GM21447 (cell line): Measurements from ENCODE around the gene PPP1R12B.
"Not testable (repeated sequence)": the region's sequence is repeated elsewhere in the genome, so short reads cannot be mapped to it uniquely, and the experiment has no call there.

Source experiments
- ATAC-seq: cut with Tn5 transposase; IDR thresholded peaks from one replicate; pipeline ENCODE4 v1.9.1; 2021; ENCODE audit not compliant: unreplicated experiment

The PPP1R12B gene

DNA sequence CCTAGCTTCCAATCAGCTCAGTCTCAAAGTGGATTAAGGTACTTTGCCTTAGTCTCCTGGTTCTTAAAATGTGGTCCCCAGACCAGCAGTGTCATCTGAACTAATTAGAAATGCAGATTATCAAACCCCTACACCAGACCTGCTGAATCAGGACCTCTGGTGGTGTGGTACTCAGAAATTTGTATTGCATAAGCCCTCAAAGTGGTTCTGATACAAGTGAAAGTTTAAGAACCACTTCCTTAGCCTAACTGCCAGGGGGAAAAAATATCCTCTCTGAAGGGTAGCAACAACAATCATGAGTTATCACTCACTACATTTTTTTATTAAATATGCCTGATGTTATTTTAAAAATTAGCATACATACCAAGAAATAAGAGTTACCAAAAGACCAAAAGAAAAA lies 131.2 kb downstream of the PPP1R12B start:
- ATAC-seq = not testable (repeated sequence)

DNA sequence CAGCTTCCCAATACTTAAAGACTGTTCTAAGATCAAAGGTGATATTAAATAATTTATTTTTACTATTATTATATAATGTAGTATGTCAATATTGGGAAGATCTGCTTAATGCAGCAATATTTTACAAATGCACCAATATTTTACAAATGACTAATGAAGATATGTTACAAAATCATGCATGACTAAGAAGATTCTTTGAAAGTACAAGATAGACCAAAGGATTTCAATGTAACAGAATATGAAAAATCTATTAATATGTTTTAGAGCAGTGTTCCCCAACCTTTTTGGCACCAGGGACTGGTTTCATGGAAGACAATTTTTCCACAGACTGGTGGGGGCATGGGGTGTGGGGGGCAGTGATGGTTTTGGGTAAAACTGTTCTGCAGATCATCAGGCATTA lies 132.1 kb downstream of the PPP1R12B start:
- not testable (repeated sequence) for ATAC-seq

DNA sequence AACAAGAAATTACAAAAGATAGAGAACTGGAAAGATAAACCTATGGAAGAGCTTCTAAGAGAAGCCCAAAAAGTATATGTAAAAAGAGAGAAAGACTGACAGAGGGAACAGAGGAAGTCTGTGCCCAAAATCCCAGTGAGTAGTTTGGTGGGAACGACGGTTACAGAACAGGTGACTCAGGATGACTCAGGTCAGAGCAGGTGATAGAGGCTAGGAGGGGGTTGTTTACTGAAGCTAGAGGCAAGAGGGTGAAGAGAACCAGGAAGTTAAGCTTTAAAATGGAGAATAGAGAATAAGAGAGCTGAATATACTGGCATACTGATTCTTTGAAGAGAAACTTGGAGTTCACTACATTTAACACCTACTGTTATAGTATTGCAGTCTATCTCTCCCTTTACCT lies 134.9 kb downstream of the PPP1R12B start:
- not testable (repeated sequence) for ATAC-seq

DNA sequence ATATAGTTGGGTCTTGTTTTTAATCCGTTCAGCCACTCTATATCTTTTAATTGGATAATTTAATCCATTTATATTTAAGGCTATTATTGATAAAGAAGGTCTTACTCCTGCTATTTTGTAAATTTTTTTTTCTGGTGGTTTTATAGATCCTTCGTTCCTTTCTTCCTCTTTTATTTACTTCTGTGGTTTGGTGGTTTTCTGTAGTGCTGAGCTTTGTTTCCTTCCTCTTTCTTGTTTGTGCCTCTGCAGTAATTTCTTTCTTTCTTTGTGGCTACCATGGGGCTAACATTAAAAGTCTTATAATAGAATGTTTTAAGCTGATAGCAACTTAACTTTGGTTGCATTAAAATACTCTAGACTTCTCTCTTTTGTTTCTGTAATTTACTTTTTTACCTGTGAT lies 135.5 kb downstream of the PPP1R12B start:
- not testable (repeated sequence) for ATAC-seq

DNA sequence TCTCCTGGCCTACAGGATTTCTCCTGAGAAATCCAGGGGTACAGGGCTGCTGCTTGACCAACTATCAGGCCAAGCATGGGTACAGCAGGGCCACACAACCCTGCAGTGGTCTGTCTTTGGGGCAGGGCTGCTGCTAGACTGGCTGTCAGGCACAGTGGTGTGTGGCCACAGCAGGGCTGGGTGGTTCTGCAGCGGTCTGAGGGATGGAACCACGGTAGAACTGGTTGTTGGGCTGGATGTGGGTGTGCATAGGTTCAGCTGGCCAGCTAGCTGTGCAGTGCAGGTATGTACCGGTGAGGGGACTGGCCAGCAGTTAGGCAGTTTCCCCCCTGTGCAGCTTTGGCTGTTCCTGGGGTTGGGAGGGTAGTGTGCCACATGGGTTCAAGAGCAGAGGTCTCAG lies 136.3 kb downstream of the PPP1R12B start:
- not testable (repeated sequence) for ATAC-seq

DNA sequence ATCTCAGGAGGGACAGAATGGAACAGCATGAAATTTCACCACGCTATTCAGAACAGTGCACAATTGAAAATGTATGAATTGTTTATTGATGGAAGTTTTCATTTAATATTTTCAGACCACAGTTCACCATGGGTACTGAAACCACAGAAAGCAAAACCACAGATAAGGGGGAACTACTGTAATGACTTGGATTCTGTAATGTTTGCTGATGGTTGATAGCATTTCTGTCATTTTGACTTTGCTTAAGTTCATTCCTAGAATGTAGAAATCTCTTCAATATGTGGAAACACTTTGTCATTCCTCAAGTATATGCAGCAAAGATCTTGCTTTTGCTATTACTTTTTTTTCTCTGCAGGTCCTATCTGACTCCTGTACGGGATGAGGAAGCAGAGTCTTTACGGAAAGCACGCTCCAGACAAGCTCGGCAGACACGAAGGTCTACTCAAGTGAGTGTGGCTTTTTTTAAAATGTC lies 139.7 kb downstream of the PPP1R12B start:
- peak; percentile 64 for ATAC-seq

DNA sequence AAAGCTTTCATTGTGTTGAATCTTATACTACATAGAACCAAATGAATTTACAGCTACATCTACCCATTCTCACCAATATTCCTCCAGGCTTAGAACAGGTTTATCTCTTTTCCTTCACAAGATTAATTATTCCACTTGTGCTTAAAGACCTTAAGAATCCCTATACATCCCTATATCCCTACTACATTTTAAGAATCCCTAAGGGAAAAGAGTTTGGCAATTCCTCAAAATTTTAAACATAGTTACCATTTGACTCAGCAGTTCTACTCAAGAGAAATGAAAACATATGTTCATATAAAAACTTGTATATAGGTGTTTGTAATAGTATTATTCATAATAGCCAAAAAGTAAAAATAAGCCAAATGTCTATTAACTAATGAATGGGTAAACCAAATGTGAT lies 140.6 kb downstream of the PPP1R12B start:
- not testable (repeated sequence) for ATAC-seq

DNA sequence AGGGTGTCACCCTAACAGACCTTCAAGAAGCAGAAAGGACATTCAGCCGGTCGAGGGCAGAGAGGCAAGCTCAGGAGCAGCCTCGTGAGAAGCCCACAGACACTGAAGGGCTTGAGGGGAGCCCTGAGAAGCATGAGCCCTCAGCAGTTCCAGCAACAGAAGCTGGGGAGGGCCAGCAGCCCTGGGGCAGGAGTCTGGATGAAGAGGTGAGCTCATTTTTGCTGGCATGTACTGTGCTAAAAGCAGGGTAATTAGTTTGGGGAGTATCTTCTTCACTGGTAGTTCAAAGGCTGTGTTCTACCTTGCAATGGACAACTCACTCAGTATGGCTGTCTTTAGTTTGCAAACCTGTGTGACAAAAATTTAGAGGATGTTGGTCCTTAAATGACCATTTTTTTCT lies 144.6 kb downstream of the PPP1R12B start:
- not testable (repeated sequence) for ATAC-seq

DNA sequence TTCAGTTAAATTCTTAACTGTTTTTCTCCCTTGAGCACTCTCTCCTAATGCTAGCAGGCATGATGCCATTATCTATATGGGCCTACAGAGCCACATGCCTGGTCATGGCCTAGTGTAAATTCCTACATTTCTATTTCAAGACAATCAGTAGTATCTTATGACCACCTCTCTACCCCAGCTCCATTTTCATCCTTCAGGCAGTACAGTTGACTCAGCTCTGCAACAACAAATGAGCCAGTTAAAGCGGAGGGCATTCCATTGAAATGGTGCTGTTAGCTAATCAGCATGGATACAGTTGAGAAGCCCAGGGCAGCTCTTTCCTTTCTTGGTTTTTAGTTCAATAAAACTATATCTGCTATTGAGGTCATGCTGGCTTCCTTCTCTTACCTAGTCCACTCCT lies 150.0 kb downstream of the PPP1R12B start:
- ATAC-seq = no peak

DNA sequence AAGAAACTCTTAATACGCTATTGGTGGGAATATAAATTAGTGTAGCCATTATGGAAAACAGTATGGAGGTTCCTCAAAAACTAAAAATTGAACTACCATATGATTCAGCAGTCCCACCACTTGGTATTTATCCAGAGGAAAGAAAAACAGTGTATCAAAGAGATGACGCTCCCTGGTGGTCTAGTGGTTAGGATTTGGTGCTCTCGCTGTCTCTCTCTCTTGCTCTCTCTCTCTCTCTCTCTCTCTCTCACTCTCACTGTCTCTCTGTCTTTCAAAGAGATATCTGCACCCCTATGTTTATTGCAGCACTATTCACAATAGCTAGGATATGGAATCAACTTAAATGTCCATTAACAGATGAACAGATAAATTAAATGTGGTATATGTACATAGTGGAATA lies 151.5 kb downstream of the PPP1R12B start:
- ATAC-seq = not testable (repeated sequence)

DNA sequence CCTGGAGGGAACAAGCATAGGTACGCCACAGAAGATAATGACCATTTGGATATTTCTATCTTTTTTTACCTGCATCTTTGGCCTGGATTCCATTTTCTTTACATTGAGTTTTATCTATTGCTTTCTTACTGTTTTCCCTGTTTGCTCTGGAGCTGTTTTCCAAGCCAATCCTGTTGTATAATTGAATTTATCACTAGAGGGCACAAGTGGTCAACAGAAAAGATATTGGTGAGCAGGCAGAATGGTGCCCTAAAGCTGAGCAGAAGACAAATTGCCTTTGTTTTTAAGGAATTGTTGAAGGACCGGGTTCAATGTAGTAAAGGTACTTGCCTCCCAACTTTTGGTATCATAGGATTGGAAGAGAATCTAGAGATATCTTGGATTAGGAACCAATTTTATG lies 152.8 kb downstream of the PPP1R12B start:
- no peak for ATAC-seq

DNA sequence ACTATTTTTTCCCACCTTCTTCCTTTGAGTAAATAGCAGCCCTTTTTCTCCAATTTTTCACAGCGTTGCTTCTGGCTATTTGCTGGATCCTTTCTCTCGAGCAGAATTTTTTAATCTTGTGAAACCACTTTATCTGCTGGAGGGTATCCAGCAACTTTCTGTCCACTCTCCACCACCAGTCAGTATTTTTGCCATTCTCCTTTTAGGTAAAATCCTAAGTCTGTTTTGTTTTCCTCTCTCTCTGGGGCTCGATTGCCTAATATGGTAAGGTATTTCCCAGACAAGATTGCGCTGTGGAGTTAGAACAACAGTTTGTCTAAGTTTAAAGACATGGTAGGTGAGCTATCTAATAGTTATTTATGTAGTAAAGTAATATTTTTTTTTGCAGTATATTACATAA lies 156.9 kb downstream of the PPP1R12B start:
- ATAC-seq = no peak

DNA sequence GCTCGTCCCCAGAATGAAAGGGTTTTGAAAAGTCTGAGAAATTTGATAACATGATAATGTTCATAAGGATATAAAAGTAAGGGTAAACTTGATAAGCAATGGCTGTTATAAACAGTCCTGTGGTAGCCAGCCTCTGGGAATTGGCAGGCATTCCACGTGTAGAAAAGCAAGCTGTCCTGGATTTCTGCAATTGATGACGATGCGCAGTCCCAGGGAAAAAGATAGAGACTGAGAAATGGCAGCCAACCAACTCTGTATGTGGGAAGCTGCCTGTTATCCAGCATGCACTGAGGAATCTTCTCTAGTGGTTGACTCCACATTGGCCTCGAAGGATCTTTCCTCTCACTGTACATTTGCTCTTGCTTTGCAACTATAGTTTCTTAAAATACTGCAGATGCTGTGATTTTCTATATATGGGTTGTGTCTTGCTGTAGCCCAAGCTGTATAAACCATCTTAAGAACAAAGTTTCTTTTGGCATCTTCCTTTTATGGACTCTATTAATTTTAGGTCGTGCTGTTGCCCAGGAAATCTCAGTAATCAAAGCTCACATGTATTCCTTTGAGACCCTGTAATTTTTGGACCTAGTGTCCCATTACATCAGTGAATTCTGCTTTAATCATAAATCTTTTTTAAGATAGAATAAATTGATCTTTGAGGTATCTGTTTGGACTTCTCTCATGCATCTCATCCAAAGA lies 157.5 kb downstream of the PPP1R12B start:
- not testable (repeated sequence) for ATAC-seq

DNA sequence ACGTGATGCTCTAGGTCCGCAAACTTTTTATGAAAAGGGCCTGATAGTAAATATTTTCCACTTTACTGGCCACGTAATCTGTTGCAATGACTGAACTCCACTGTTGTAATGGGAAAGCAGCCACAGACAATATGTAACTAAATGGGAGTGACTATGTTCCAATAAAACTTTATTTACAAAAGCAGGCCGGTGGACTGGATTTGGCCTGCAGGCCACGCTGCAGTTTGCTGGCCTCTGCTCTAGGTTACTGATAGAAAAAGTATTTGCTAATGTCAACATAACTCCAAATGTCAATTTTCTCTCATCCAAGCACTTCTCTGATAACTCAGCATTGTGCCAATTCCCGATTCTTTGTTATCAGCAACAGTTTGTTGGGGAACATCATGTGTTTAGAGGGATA lies 160.4 kb downstream of the PPP1R12B start:
- ATAC-seq = not testable (repeated sequence)

DNA sequence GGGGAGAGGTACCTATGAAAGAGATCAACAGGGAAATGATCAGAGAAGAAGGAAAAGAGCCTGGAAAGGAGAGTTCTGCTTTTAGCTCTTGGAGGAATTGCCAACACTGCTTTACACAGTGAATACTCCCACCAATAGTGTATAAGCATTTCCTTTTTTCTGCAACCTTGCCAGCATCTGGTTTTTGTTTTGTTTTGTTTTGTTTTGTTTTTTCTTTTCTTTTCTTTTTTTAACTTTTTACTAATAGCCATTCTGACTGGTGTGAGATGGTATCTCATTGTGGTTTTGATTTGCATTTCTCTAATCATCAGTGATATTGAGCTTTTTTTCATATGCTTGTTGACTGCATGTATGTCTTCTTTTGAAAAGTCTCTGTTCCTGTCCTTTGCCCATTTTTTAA lies 165.4 kb downstream of the PPP1R12B start:
- ATAC-seq = peak; percentile 63

DNA sequence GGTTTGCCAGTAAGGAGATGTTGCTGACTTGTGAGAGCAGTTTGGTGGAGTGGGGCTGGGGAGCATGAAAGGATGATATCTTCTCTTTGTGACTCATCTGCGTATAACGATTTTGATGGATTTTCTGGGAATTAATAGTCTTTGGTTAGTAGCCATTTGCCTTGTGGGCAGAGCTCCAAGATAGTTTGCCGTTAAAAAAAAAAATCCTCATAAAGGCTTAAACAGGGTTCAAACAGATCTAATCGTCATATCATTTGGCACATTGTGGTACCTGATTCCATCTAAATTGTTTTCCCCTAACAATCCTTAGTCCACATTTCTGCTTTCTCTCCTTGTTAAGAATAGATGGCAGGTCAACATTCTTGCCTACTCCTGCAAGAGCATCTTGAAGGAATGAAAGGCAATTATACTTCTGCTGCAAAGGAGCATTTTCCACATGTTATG lies 168.0 kb downstream of the PPP1R12B start:
- ATAC-seq = no peak

DNA sequence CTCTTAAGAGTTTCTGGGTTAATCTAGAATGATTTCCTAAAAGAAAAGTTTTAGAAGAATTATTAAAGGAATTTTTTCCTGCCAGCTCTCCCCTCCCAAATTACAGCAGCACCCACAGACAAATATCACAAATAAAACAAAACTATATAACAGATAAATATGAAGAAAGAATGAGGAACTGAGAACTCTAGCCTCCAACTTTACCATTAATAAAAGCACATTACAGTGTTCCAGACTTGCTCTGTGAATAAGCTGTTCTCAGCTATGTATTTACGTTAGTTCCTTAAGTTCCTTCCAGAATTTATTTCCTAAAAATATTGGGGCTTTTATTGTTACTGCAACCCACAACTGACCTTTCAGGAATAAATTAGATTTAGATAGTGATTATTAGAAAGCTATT lies 168.6 kb downstream of the PPP1R12B start:
- not testable (repeated sequence) for ATAC-seq

DNA sequence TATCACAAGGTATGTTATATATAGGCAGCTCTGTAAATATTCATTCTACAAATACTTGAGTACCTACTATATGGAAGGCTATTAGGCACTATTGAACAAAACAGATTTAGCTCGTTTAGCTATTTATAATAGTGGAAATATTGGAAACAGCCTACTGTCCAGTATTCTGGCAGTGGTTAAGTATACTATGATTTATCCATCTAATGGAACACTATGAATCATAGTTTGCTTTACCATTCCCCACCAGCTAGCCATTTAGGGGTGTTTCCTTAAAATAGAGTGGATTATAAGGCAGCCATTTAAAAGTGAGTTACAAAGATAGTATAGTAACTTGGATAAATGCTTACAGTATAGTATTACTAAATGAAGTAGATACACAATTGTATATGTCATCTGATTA lies 169.7 kb downstream of the PPP1R12B start:
- ATAC-seq = not testable (repeated sequence)

DNA sequence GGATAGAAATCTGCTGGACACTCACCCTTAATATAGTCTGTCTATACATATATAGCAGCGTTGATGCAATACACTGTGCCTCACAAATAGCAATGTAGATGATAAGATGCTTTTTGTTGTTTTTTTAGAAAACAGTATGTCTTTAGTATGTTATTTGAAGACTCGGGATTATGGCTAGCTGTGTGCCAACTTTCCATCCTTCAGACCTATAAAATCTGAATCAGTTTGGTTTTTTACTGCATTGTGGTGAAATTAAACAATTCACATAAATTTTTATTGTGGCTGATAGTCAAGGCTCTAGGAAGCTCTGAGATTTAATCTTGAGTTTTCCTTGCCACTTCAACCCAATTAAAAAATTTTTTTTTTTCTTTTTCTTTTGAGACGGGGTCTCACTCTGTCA lies 170.4 kb downstream of the PPP1R12B start:
- ATAC-seq = not testable (repeated sequence)

DNA sequence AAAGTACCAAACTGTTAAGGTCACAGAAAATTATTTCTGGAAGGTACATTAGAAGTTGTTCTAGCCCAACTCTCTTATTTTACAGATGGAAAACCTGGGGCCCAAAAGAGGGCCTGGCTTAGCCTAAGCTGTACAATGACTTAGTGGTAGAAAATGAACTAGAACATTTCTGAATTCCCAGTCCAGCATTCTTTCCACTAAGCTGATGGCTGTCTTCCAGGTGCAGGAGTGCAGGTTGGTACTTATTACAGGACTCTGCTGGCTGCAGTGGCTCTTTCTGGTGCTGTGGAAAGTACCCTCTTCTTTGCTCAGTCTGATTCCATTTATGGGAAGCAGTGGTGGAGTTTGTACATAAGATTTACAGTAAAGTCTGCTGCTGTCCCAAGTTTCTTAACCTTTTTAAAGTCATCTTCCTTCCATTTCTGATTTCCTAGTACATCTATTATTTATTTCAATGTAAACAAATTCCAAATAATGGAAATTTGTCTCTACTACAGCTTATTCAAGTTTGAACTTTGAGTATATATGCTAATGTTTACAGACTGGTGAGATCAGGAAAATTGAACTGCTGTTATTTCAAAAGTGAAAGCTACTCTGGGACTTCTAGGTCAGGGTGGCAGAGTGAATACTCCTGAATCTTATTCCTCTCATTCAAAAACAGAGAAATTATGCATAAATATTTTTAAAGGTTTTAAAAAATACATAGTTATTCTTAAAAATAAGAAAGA lies 171.8 kb downstream of the PPP1R12B start:
- not testable (repeated sequence) for ATAC-seq

DNA sequence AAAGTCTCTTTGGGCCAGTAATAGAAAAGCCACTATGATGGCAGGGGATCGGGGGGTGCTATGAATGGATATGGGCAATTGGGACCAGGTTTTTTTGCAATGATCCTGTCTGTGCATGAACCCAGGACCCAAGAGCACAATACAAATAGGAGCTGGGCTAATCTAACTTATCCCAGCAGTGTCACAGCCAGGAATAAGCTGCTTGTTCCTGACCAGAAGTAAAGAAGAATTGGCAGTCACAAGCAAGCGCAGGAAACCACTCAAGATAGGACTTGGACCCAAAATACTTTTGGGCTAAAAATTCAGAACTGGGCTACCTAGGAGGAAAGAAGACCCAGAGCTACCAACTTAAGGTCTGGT lies 172.3 kb downstream of the PPP1R12B start:
- ATAC-seq = not testable (repeated sequence)

DNA sequence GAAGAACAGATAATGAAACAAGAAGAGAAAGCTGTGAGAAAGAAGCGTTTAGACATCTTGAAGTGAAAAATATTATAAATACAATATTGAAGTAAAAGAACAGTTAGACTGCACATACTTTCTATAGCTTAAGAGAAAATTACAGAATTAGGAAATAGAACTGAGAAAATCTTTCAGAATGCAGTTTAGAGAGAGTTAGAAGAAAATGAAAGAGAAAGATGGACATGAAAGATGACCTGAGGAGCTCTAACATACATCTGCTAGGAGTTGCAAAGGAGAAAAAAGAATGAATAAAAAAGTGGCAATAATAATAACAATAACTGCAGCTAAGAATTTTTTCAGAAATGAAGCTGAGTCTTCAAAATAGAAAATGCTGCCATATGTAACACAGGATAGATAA lies 173.0 kb downstream of the PPP1R12B start:
- not testable (repeated sequence) for ATAC-seq
